GM23338 (cell line): Measurements from ENCODE around the gene SLC45A1. TPM values are rescaled to one million over a fixed set of nuclear protein-coding genes. Genes with fewer than 3 reads are reported as not detected.

Experiments used
- polyA plus RNA-seq: library from polyadenylated mRNA; unstranded; fragments of >200 nt; fragmentation: Nextera tagmentation; extraction: Ambion mirVana; gene quantifications from 2 replicates; pipeline ENCODE4 v1.2.1, GENCODE V29; 2016
- small RNA-seq: library from RNA; depleted of rRNA; stranded (forward); fragments of <200 nt; gene quantifications from one replicate; pipeline ENCODE3, GENCODE V24; 2014; ENCODE audit warnings: low replicate concordance
- total RNA-seq: library from RNA; depleted of rRNA; stranded (reverse); fragments of >200 nt; shearing (Covaris generic); gene quantifications from 2 replicates; pipeline ENCODE4 v1.2.3, GENCODE V29; 2014

The SLC45A1 gene
- total and polyA plus RNA-seq, 2 experiments from 2014 or later = 1.3 to 2.3 TPM

Small RNAs within 50 kb of the gene (small RNA-seq; reads per million reads assigned to genes)
- gene RF00019 (not detected), gene RNU6-991P (not detected)
